ENCODE results near the gene KRTAP21-1. TPM values are rescaled to one million over a fixed set of nuclear protein-coding genes. Genes with fewer than 3 reads are reported as not detected.

The KRTAP21-1 gene
- total and polyA plus RNA-seq, 2 of the 8 experiments (the other 6 are each of a cell fraction or from before 2014, with no cell fraction given): not detected

GRCh38 chr21:30713766-30714165, 41.5 kb downstream of the KRTAP21-1 start (continued):
- TF ChIP-seq CHD7 (IDR thresholded peaks at IDR 0.05; ENCODE audit: insufficient replicate concordance, low read length): no peak
- no peak for TF ChIP-seq CEBPB (IDR thresholded peaks at IDR 0.05; ENCODE audit: low read depth, low read length)
- no peak for TF ChIP-seq SIX5 (IDR thresholded peaks at IDR 0.05; ENCODE audit: low read depth, low read length)
- TF ChIP-seq KDM1A (IDR thresholded peaks at IDR 0.05; ENCODE audit: borderline replicate concordance, low read length): no peak
- TF ChIP-seq POU5F1 (IDR thresholded peaks at IDR 0.05; ENCODE audit: low read depth, low read length): no peak
- no peak for TF ChIP-seq TCF12 (IDR thresholded peaks at IDR 0.05; ENCODE audit: low read depth, low read length)
- TF ChIP-seq RNF2 (IDR thresholded peaks at IDR 0.05; ENCODE audit: borderline replicate concordance, low read depth, low read length, missing control alignments, poor library complexity, severe bottlenecking): no peak
- TF ChIP-seq TAF1 (IDR thresholded peaks at IDR 0.05; ENCODE audit: low read depth, low read length): no peak
- TF ChIP-seq FOSL1 (IDR thresholded peaks at IDR 0.05; ENCODE audit: insufficient read depth, low read depth, low read length): no peak
- no peak for TF ChIP-seq RXRA (IDR thresholded peaks at IDR 0.05; ENCODE audit: insufficient read depth, low read depth, low read length)
- no peak for TF ChIP-seq SP2 (IDR thresholded peaks at IDR 0.05; ENCODE audit: low read length)
- no peak for TF ChIP-seq EGR1 (IDR thresholded peaks at IDR 0.05; ENCODE audit: borderline replicate concordance, low read depth, low read length)
- no peak for TF ChIP-seq MAFK (IDR thresholded peaks at IDR 0.05; ENCODE audit: low read depth, low read length)

Data from H1 (cell line).